OCI-M2 (cell line): ENCODE results near the gene VAX1.
"Not testable (repeated sequence)": the region's sequence is repeated elsewhere in the genome, so short reads cannot be mapped to it uniquely, and the experiment has no call there.

ENCODE experiments used
- DNase-seq: peaks from one replicate; lab custom pipeline; 2025; ENCODE audit not compliant: unreplicated experiment; lab: John Stamatoyannopoulos, UW

Gene VAX1

GRCh38 chr10:117137911-117138642 is at the start of gene VAX1:
TSS of gene VAX1 (minus strand) at chr10:117138270. CDS start at chr10:117138056, 214 bp downstream.
- DNase-seq = no peak

- DNase-seq = no peak
These were observed 49.0 kb upstream of the VAX1 start for GRCh38 chr10:117186832-117187615.

- DNase-seq = not testable (repeated sequence)
These were observed 47.7 kb upstream of the VAX1 start for GRCh38 chr10:117185817-117186216.

GRCh38 chr10:117184821-117185220 is 46.8 kb upstream of the VAX1 start:
- no peak for DNase-seq

GRCh38 chr10:117184296-117184695 is 46.2 kb upstream of the VAX1 start:
- DNase-seq = no peak

- no peak for DNase-seq
These were observed 40.1 kb upstream of the VAX1 start for GRCh38 chr10:117178190-117178589.

- no peak for DNase-seq
These were observed 37.9 kb upstream of the VAX1 start for GRCh38 chr10:117175901-117176534.

GRCh38 chr10:117175215-117175900 is 37.3 kb upstream of the VAX1 start:
- no peak for DNase-seq

GRCh38 chr10:117174439-117175214 is 36.6 kb upstream of the VAX1 start:
- no peak for DNase-seq

- DNase-seq = no peak
These were observed 32.2 kb upstream of the VAX1 start for GRCh38 chr10:117170244-117170643.

GRCh38 chr10:117169480-117169879 is 31.4 kb upstream of the VAX1 start:
- no peak for DNase-seq

- no peak for DNase-seq
These were observed 30.7 kb upstream of the VAX1 start for GRCh38 chr10:117168729-117169128.

- DNase-seq = no peak
These were observed 30.0 kb upstream of the VAX1 start for GRCh38 chr10:117167789-117168674.

GRCh38 chr10:117167346-117167788 is 29.3 kb upstream of the VAX1 start:
- DNase-seq = no peak

GRCh38 chr10:117166418-117167345 is 28.6 kb upstream of the VAX1 start:
- DNase-seq = no peak

GRCh38 chr10:117165538-117166417 is 27.7 kb upstream of the VAX1 start:
- DNase-seq = no peak
